GM20000 (cell line): Measurements from ENCODE around the gene CAMTA1.

Source experiments
- DNase-seq: peaks from one replicate; pipeline ENCODE4 v3.0.0; 2012; ENCODE audit warnings: low spot score
- CTCF ChIP-seq: IDR thresholded peaks from 2 replicates; pipeline ENCODE4 v1.5.1; 2012; ENCODE audit warnings: mild to moderate bottlenecking, control low read depth; ENCODE audit errors: extremely low read depth, missing control alignments

The CAMTA1 gene

GRCh38 chr1:7520496-7520895 is 735.2 kb downstream of the CAMTA1 start:
- no peak for TF ChIP-seq CTCF
- no peak for DNase-seq

- DNase-seq: no peak
Observed at GRCh38 chr1:7524341-7525337, 739.4 kb downstream of the CAMTA1 start.

GRCh38 chr1:7525338-7526063 is 740.2 kb downstream of the CAMTA1 start:
- TF ChIP-seq CTCF: no peak
- no peak for DNase-seq

More at GRCh38 chr1:7524341-7525337, 739.4 kb downstream of the CAMTA1 start:
- TF ChIP-seq CTCF: no peak

GRCh38 chr1:7526196-7526866 is 741.1 kb downstream of the CAMTA1 start:
- no peak for TF ChIP-seq CTCF
- DNase-seq: no peak

GRCh38 chr1:7526867-7527732 is 741.8 kb downstream of the CAMTA1 start:
- TF ChIP-seq CTCF: no peak
- DNase-seq: no peak

GRCh38 chr1:7527733-7528045 is 742.4 kb downstream of the CAMTA1 start:
- TF ChIP-seq CTCF: no peak
- DNase-seq: no peak
